Endothelial cell of umbilical vein (primary cell): Measurements from ENCODE around the gene GNAT1. TPM values are rescaled to one million over a fixed set of nuclear protein-coding genes. Genes with fewer than 3 reads are reported as not detected.

Experiments
- BruUV-seq: library from RNA; stranded (reverse); fragments of 400-500 nt; replicated peaks from 2 replicates; lab custom pipeline; 2021; lab: Mats Ljungman, UMichigan
- CTCF ChIA-PET: fragments of 300-600, 350-600 bp; sonication (Branson Sonifier 250); formaldehyde crosslinking; loops from one replicate; lab custom pipeline; 2021; ENCODE audit warnings: antibody characterized with exemption, inconsistent platforms; lab: Charles Lee
- POLR2A ChIA-PET: fragments of 300-600, 350-600 bp; sonication (Branson Sonifier 250); formaldehyde crosslinking; loops from one replicate; lab custom pipeline; 2021; ENCODE audit warnings: antibody characterized with exemption, inconsistent platforms; lab: Charles Lee
- DNase-seq: peaks from one replicate; pipeline ENCODE4 v3.0.0-alpha.2; 2011; ENCODE audit warnings: low read depth, low spot score
- FAIRE-seq: peaks from 2 replicates; lab custom pipeline; 2011; peaks lifted over from hg19 to GRCh38; lab: Jason Lieb, UNC
- H2AFZ ChIP-seq: 2 replicates; pipeline ENCODE4 v1.6.0; 2012; ENCODE audit warnings: low read depth, low read length, control low read depth, inconsistent platforms
- H3K27ac ChIP-seq: 2 replicates; pipeline ENCODE4 v1.5.1; 2011; ENCODE audit warnings: low read depth, mild to moderate bottlenecking, control low read depth, low read length, moderate library complexity; ENCODE audit not compliant: insufficient read depth
- H3K27me3 ChIP-seq, 2 experiments: 2 replicates each; pipeline versions ENCODE4 v1.6.0 to v1.6.1; 2011; ENCODE audit warnings: low read length in 2 of 2, mixed read lengths in 1 of 2; ENCODE audit not compliant: control insufficient read depth in 2 of 2, insufficient read depth in 2 of 2
- H3K36me3 ChIP-seq, 2 experiments: 2 replicates in 1 of 2; 3 replicates in 1 of 2; pipeline ENCODE4 v1.5.1; 2011; ENCODE audit warnings: low read length in 2 of 2, mild to moderate bottlenecking in 1 of 2, moderate library complexity in 1 of 2; ENCODE audit not compliant: control insufficient read depth in 2 of 2, insufficient read depth in 2 of 2; ENCODE audit errors: extremely low read depth in 1 of 2
- H3K4me1 ChIP-seq: 3 replicates; pipeline ENCODE4 v1.5.1; 2011; ENCODE audit warnings: mild to moderate bottlenecking, low read length; ENCODE audit not compliant: control insufficient read depth, insufficient read depth; ENCODE audit errors: extremely low read depth
- H3K4me2 ChIP-seq: 2 replicates; pipeline ENCODE4 v1.6.1; 2011; ENCODE audit warnings: low read length, control low read depth, mixed read lengths; ENCODE audit not compliant: insufficient read depth
- H3K4me3 ChIP-seq, 3 experiments: fragments of 200-600 bp in 1 of 3; sonication (generic), shearing (Covaris generic) in 1 of 3; replicated peaks in 1 of 3; 2 replicates each; pipeline ENCODE4 v1.5.1; 2011 to 2016; ENCODE audit warnings: control low read depth in 3 of 3, low read length in 3 of 3, mild to moderate bottlenecking in 2 of 3, inconsistent platforms in 1 of 3, low read depth in 1 of 3, moderate library complexity in 1 of 3; ENCODE audit not compliant: insufficient read depth in 1 of 3
- H3K79me2 ChIP-seq: 2 replicates; pipeline ENCODE4 v1.6.0; 2012; ENCODE audit warnings: low read length, inconsistent platforms; ENCODE audit not compliant: control insufficient read depth, insufficient read depth
- H3K9ac ChIP-seq: replicated peaks from 2 replicates; pipeline ENCODE3; 2011; ENCODE audit warnings: low read length, control low read depth; ENCODE audit not compliant: insufficient read depth; ENCODE audit errors: extremely low read depth
- H3K9me1 ChIP-seq: replicated peaks from 3 replicates; pipeline ENCODE4 v1.6.0; 2011; ENCODE audit warnings: mild to moderate bottlenecking, low read length; ENCODE audit not compliant: control insufficient read depth, insufficient read depth; ENCODE audit errors: extremely low read depth
- H3K9me3 ChIP-seq: replicated peaks from 2 replicates; pipeline ENCODE4 v1.5.1; 2012; ENCODE audit warnings: low read length, inconsistent platforms; ENCODE audit not compliant: control insufficient read depth, insufficient read depth
- H4K20me1 ChIP-seq: replicated peaks from 2 replicates; pipeline ENCODE3; 2011; ENCODE audit warnings: mild to moderate bottlenecking, low read length; ENCODE audit not compliant: control insufficient read depth, insufficient read depth; ENCODE audit errors: extremely low read depth
- EZH2 ChIP-seq: IDR thresholded peaks from 2 replicates; pipeline ENCODE4 v1.6.1; 2012; ENCODE audit warnings: borderline replicate concordance, low read depth, mild to moderate bottlenecking, moderate library complexity, low read length, inconsistent platforms; ENCODE audit not compliant: severe bottlenecking
- FOS ChIP-seq: IDR thresholded peaks from 2 replicates; pipeline ENCODE4 v1.6.1; 2011; ENCODE audit warnings: mild to moderate bottlenecking, low read length, moderate library complexity, borderline replicate concordance; ENCODE audit not compliant: insufficient read depth
- GATA2 ChIP-seq: IDR thresholded peaks from 2 replicates; pipeline ENCODE4 v1.7.0; 2011; ENCODE audit warnings: low read depth, mild to moderate bottlenecking, moderate library complexity, mixed read lengths, low read length; ENCODE audit not compliant: insufficient read length, insufficient read depth
- JUN ChIP-seq: IDR thresholded peaks from 2 replicates; pipeline ENCODE4 v1.6.1; 2011; ENCODE audit warnings: borderline replicate concordance, low read depth; ENCODE audit not compliant: insufficient read length, insufficient read depth
- MYC ChIP-seq: IDR thresholded peaks from one replicate; pipeline ENCODE4 v1.6.1; 2011; ENCODE audit warnings: mild to moderate bottlenecking, low read depth, low read length
- POLR2A ChIP-seq: IDR thresholded peaks from 2 replicates; pipeline ENCODE4 v1.6.1; 2012; ENCODE audit warnings: low read depth, mild to moderate bottlenecking, control low read depth, low read length
- POLR2AphosphoS5 ChIP-seq: IDR thresholded peaks from 2 replicates; pipeline ENCODE4 v1.6.1; 2012; ENCODE audit warnings: low read depth, mild to moderate bottlenecking, control low read depth, low read length, moderate library complexity; ENCODE audit not compliant: insufficient read depth
- dilution Hi-C: fragments of 300-500 bp; cut with MboI; formaldehyde crosslinking; loops from one replicate; pipeline ENCODE4 v1.15.0; 2019; ENCODE audit warnings: low sequenced_read_pairs; ENCODE audit not compliant: extremely low pct_ligation_motif_present
- intact Hi-C: fragments of 100-400 bp; cut with micrococcal nuclease; formaldehyde crosslinking; loops from one replicate; pipeline ENCODE4 v1.10.0; 2022
- polyA plus RNA-seq, 4 experiments: library from polyadenylated mRNA; depleted of rRNA in 3 of 4; stranded (reverse) in 3 of 4; unstranded in 1 of 4; fragments of >200 nt; gene quantifications; 2 replicates each; pipeline versions ENCODE4 v1.2.1 to v1.2.3, GENCODE V29; 2011 to 2012; ENCODE audit warnings: missing spikeins in 1 of 4
- total RNA-seq: library from RNA; stranded (reverse); gene quantifications from 2 replicates; pipeline ENCODE4 v1.2.3, GENCODE V29; 2021
- TF ChIP-seq, protein P1 (sequence below): IDR thresholded peaks from 2 replicates; pipeline ENCODE4 v1.6.1; 2011; ENCODE audit not compliant: insufficient read depth, insufficient read length
- TF ChIP-seq, protein P2 (sequence below), 2 donors: IDR thresholded peaks; 1 replicate in 1 of 2; 2 replicates in 1 of 2; pipeline ENCODE4 v1.5.1; 2011; ENCODE audit warnings: low read length in 2 of 2, mild to moderate bottlenecking in 2 of 2, moderate library complexity in 2 of 2, control low read depth in 1 of 2, inconsistent platforms in 1 of 2, low read depth in 1 of 2; ENCODE audit not compliant: insufficient read depth in 1 of 2; ENCODE audit errors: extremely low read depth in 1 of 2

Gene GNAT1
- total and polyA plus RNA-seq, 2 donors (not counting 3 experiments of a cell fraction or from before 2014, with no cell fraction given) = 0.77 TPM; not detected in 1

- Histone ChIP-seq H3K4me2 (no peak overlapping the region), H3K4me1 (peaks cover 27% of the 10 kb centered on the region), H4K20me1 (no peaks in the 10 kb centered on the region), H3K4me3 (no peak overlapping the region), H3K27ac (no peak overlapping the region), H2AFZ (no peak overlapping the region), H3K27me3 (no peaks in the 10 kb centered on the region), H3K9me3 (no peaks in the 10 kb centered on the region), H3K79me2 (peaks cover 37% of the 10 kb centered on the region), H3K9me1 (no peaks in the 10 kb centered on the region), H3K9ac (no peak overlapping the region), H3K36me3 (peaks cover 6 to 33% of the 10 kb centered on the region in 2 experiments)
- POLR2A ChIA-PET = interaction anchor here (0.6 kb wide), 1 partner anchor 11 kb away, joined by 3 read pairs; no protein-coding TSS in a partner anchor
- TF ChIP-seq FOS (no peak), POLR2A (no peak), MYC (no peak), EZH2 (no peak), GATA2 (no peak), POLR2AphosphoS5 (no peak), JUN (no peak)
- TF ChIP-seq, protein P1, sequence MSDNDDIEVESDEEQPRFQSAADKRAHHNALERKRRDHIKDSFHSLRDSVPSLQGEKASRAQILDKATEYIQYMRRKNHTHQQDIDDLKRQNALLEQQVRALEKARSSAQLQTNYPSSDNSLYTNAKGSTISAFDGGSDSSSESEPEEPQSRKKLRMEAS = no peak
- TF ChIP-seq, protein P2, sequence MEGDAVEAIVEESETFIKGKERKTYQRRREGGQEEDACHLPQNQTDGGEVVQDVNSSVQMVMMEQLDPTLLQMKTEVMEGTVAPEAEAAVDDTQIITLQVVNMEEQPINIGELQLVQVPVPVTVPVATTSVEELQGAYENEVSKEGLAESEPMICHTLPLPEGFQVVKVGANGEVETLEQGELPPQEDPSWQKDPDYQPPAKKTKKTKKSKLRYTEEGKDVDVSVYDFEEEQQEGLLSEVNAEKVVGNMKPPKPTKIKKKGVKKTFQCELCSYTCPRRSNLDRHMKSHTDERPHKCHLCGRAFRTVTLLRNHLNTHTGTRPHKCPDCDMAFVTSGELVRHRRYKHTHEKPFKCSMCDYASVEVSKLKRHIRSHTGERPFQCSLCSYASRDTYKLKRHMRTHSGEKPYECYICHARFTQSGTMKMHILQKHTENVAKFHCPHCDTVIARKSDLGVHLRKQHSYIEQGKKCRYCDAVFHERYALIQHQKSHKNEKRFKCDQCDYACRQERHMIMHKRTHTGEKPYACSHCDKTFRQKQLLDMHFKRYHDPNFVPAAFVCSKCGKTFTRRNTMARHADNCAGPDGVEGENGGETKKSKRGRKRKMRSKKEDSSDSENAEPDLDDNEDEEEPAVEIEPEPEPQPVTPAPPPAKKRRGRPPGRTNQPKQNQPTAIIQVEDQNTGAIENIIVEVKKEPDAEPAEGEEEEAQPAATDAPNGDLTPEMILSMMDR (IDR thresholded peaks at IDR 0.05; ENCODE audit: extremely low read depth in 1 of 2, insufficient read depth in 1 of 2, low read depth in 1 of 2, low read length in 2 of 2) = no peak
- BruUV-seq = no TSS peak
- CTCF ChIA-PET = interaction anchor here (0.8 to 2.1 kb wide), 4 partner anchors 16 to 53 kb away, joined by 3 to 7 read pairs (median 4); partner anchors contain the start of gene GNAT1
- dilution Hi-C loops (no loop called here), intact Hi-C loops (no loop called here)
- no peak for FAIRE-seq
- no peak for DNase-seq
These were observed 17.5 kb upstream of the GNAT1 start for GRCh38 chr3:50173685-50174516.
